ENCODE data around the gene RGSL1.
A peak's percentile ranks its signal among the peaks of the same experiment; 100 is the strongest.

The RGSL1 gene

DNA sequence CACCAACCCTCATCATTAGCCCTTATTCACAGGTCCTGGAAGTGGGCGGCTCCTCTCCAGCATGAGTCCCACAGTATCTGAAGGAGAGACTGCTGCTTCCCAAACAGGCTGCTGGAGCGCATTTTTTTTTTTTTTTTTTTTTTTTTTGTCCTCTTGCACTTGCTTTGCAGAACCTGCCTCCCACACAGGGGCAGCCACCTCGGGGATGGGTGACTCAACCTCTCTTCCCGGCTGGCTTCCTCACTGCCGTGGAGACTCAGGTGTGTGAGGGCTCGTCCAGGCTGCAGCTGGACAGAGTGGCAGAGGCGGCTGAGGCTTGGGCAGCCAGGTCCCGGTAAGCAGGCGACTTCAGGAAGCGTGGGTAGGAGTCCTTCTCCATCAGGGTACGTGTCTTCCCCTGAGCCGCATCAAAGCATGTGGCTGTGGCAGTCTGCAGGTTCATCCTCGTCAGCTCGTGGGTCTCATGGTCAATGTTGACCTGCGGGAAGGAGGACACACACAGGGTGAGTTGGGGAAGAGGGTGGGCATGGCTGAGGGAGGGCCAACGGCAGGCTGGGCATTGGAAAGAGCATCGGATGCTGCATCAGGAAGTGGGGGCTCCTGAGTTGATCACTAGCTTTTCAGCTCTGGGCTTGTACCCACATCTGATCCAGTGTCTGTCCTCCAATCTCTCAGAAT, 150.2 kb downstream of the RGSL1 start:
- WGBS, 2 experiments: 95% methylated on average over 17 of the region's 17 CpGs

GRCh38 chr1:182600745-182601415, 150.9 kb downstream of the RGSL1 start:
- no peak overlapping the region for H3K4me3 ChIP-seq (ENCODE audit: insufficient read depth, low read depth, low read length)
- 78 to 85% methylated on average over 5 of the region's 5 CpGs for WGBS, 2 experiments
- no peaks in the 10 kb centered on the region for H3K36me3 ChIP-seq (ENCODE audit: control insufficient read depth, insufficient read depth, low read length)
- peaks cover 27% of the 10 kb centered on the region for H3K27me3 ChIP-seq (ENCODE audit: control insufficient read depth, insufficient read depth, low read length, poor library complexity, severe bottlenecking)
- H3K9me3 ChIP-seq (ENCODE audit: control insufficient read depth, low read length): no peaks in the 10 kb centered on the region
- no peak overlapping the region for H3K27ac ChIP-seq (ENCODE audit: insufficient read depth, low read depth, low read length, poor library complexity, severe bottlenecking)
- H3K4me1 ChIP-seq (ENCODE audit: control insufficient read depth, insufficient read depth, low read length): peaks cover 11% of the 10 kb centered on the region

More for the DNA sequence above, 150.2 kb downstream of the RGSL1 start:
- peaks cover 11% of the 10 kb centered on the region for H3K4me1 ChIP-seq (ENCODE audit: control insufficient read depth, insufficient read depth, low read length)
- H3K9me3 ChIP-seq (ENCODE audit: control insufficient read depth, low read length): no peaks in the 10 kb centered on the region
- no peak overlapping the region for H3K4me3 ChIP-seq (ENCODE audit: insufficient read depth, low read depth, low read length)
- H3K27me3 ChIP-seq (ENCODE audit: control insufficient read depth, insufficient read depth, low read length, poor library complexity, severe bottlenecking): peaks cover 23% of the 10 kb centered on the region
- H3K36me3 ChIP-seq (ENCODE audit: control insufficient read depth, insufficient read depth, low read length): no peaks in the 10 kb centered on the region
- H3K27ac ChIP-seq (ENCODE audit: insufficient read depth, low read depth, low read length, poor library complexity, severe bottlenecking): no peak overlapping the region

GRCh38 chr1:182601416-182601786, 151.5 kb downstream of the RGSL1 start:
- Histone ChIP-seq H3K9me3 (ENCODE audit: control insufficient read depth, low read length) (no peaks in the 10 kb centered on the region), H3K27ac (ENCODE audit: insufficient read depth, low read depth, low read length, poor library complexity, severe bottlenecking) (no peak overlapping the region), H3K4me1 (ENCODE audit: control insufficient read depth, insufficient read depth, low read length) (peaks cover 11% of the 10 kb centered on the region)

DNA sequence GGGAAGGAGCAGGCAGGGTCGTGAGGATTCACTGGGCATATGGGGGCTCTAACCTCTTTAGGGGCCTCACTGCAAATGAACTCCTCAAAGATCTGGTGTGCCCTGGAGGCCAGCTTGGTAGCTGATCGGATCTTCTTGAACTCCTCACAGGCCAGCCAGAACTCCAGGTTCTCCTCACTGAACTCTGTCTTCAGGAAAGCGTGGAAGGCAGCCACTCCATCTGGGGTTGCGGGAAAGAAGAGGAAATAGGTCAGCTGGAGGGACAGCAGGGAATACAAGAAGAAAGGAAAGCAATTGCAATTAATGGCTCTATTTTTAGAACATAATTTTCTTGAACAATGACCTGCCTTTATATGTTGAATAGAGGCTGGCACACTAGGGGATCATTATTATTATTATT, 152.0 kb downstream of the RGSL1 start:
- Histone ChIP-seq H3K27me3 (ENCODE audit: control insufficient read depth, insufficient read depth, low read length, poor library complexity, severe bottlenecking) (peaks cover 27% of the 10 kb centered on the region), H3K4me3 (ENCODE audit: insufficient read depth, low read depth, low read length) (no peak overlapping the region), H3K9me3 (ENCODE audit: control insufficient read depth, low read length) (no peaks in the 10 kb centered on the region), H3K36me3 (ENCODE audit: control insufficient read depth, insufficient read depth, low read length) (no peaks in the 10 kb centered on the region), H3K27ac (ENCODE audit: insufficient read depth, low read depth, low read length, poor library complexity, severe bottlenecking) (no peak overlapping the region), H3K4me1 (ENCODE audit: control insufficient read depth, insufficient read depth, low read length) (peaks cover 16% of the 10 kb centered on the region)
- WGBS, 2 experiments: 70 to 75% methylated on average over 4 of the region's 4 CpGs

More at GRCh38 chr1:182601416-182601786, 151.5 kb downstream of the RGSL1 start:
- no peaks in the 10 kb centered on the region for H3K36me3 ChIP-seq (ENCODE audit: control insufficient read depth, insufficient read depth, low read length)
- H3K4me3 ChIP-seq (ENCODE audit: insufficient read depth, low read depth, low read length): no peak overlapping the region
- peaks cover 27% of the 10 kb centered on the region for H3K27me3 ChIP-seq (ENCODE audit: control insufficient read depth, insufficient read depth, low read length, poor library complexity, severe bottlenecking)
- WGBS, 2 experiments: 27 to 28% methylated on average over 6 of the region's 6 CpGs

DNA sequence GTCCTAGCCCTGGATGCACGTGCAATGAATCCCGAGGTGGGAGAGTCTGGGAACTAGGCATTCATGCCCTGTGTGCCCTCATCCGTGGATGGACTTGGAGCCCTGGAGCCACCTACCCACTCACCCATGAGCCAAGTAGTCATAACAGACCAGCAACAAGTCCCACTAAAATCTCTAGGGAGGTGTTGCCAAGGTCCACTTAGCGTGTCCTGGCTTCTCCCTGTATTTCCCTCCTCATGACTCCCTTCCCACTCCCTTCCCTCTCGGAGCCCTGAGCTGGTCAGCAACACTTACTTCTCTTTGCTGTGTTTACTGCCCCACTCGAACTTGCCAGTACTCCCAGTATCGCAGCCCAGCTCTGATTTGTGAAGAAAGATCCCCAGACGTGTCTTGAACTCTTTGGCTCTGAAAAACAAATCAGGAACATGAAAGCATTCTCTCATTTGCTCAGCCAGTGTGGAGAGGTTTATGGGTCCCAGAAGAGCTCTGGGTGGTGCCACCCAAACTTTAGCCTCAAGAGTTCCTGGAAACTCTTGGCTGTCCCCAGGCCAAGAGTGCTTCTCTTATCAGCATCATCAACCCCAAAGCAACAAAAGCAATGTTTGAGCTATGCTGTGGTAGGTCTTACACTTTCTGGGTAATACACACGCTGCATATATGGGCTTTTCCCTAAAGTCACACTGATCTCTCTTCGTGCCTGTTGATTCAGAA, 153.1 kb downstream of the RGSL1 start:
- Histone ChIP-seq H3K4me1 (ENCODE audit: control insufficient read depth, insufficient read depth, low read length) (peaks cover 21% of the 10 kb centered on the region), H3K9me3 (ENCODE audit: control insufficient read depth, low read length) (no peaks in the 10 kb centered on the region), H3K36me3 (ENCODE audit: control insufficient read depth, insufficient read depth, low read length) (no peaks in the 10 kb centered on the region), H3K27ac (ENCODE audit: insufficient read depth, low read depth, low read length, poor library complexity, severe bottlenecking) (no peak overlapping the region), H3K4me3 (ENCODE audit: insufficient read depth, low read depth, low read length) (no peak overlapping the region), H3K27me3 (ENCODE audit: control insufficient read depth, insufficient read depth, low read length, poor library complexity, severe bottlenecking) (peaks cover 27% of the 10 kb centered on the region)
- WGBS, 2 experiments: 89% methylated on average over 10 of the region's 10 CpGs

- no peaks in the 10 kb centered on the region for H3K9me3 ChIP-seq (ENCODE audit: control insufficient read depth, low read length)
- no peak overlapping the region for H3K27ac ChIP-seq (ENCODE audit: insufficient read depth, low read depth, low read length, poor library complexity, severe bottlenecking)
- H3K4me3 ChIP-seq (ENCODE audit: insufficient read depth, low read depth, low read length): peak overlapping the region; percentile 31
Observed at GRCh38 chr1:182603646-182604174, 153.8 kb downstream of the RGSL1 start.

GRCh38 chr1:182604175-182605164, 154.5 kb downstream of the RGSL1 start, which contains the start of gene RGS16:
TSS of gene RGS16 (minus strand) at chr1:182604389. CDS start at chr1:182604259, 130 bp downstream.
- Histone ChIP-seq H3K36me3 (ENCODE audit: control insufficient read depth, insufficient read depth, low read length) (no peaks in the 10 kb centered on the region), H3K4me1 (ENCODE audit: control insufficient read depth, insufficient read depth, low read length) (peaks cover 21% of the 10 kb centered on the region), H3K27ac (ENCODE audit: insufficient read depth, low read depth, low read length, poor library complexity, severe bottlenecking) (no peak within 1 kb of the TSS), H3K27me3 (ENCODE audit: control insufficient read depth, insufficient read depth, low read length, poor library complexity, severe bottlenecking) (peaks cover 27% of the 10 kb centered on the region), H3K9me3 (ENCODE audit: control insufficient read depth, low read length) (no peaks in the 10 kb centered on the region), H3K4me3 (ENCODE audit: insufficient read depth, low read depth, low read length) (peak within 1 kb of the TSS; percentile 31)
- WGBS, 2 experiments: 13% methylated on average over 44 of the region's 44 CpGs

More at GRCh38 chr1:182603646-182604174, 153.8 kb downstream of the RGSL1 start:
- Histone ChIP-seq H3K36me3 (ENCODE audit: control insufficient read depth, insufficient read depth, low read length) (no peaks in the 10 kb centered on the region), H3K4me1 (ENCODE audit: control insufficient read depth, insufficient read depth, low read length) (peaks cover 21% of the 10 kb centered on the region), H3K27me3 (ENCODE audit: control insufficient read depth, insufficient read depth, low read length, poor library complexity, severe bottlenecking) (peaks cover 27% of the 10 kb centered on the region)
- 33 to 35% methylated on average over 12 of the region's 12 CpGs for WGBS, 2 experiments

DNA sequence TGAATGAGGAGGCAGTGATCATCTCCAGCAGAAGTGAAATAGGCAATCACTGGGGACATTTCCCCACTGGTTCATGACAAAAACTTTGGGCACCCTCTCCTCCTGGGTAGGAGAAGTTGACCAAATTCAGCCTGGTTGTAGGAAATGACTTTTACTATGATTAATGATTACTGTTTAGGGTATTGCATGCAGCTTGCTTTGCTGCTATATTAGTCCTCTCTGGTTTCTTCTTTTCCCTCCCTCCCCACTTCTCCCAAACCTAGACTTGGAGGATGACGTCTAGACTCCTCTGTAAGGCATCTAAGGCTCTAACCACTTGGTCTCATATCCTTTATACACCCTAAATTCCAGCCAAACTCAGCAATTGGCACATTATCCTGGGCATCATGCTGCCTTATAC, 157.6 kb downstream of the RGSL1 start:
- Histone ChIP-seq H3K4me3 (ENCODE audit: insufficient read depth, low read depth, low read length) (no peak overlapping the region), H3K27me3 (ENCODE audit: control insufficient read depth, insufficient read depth, low read length, poor library complexity, severe bottlenecking) (peaks cover 27% of the 10 kb centered on the region), H3K36me3 (ENCODE audit: control insufficient read depth, insufficient read depth, low read length) (no peaks in the 10 kb centered on the region), H3K9me3 (ENCODE audit: control insufficient read depth, low read length) (no peaks in the 10 kb centered on the region), H3K4me1 (ENCODE audit: control insufficient read depth, insufficient read depth, low read length) (peaks cover 37% of the 10 kb centered on the region), H3K27ac (ENCODE audit: insufficient read depth, low read depth, low read length, poor library complexity, severe bottlenecking) (no peak overlapping the region)
- WGBS, 2 experiments: 73 to 79% methylated on average over 1 of the region's 1 CpG

- H3K36me3 ChIP-seq (ENCODE audit: control insufficient read depth, insufficient read depth, low read length): no peaks in the 10 kb centered on the region
- H3K27ac ChIP-seq (ENCODE audit: insufficient read depth, low read depth, low read length, poor library complexity, severe bottlenecking): no peak overlapping the region
- H3K4me3 ChIP-seq (ENCODE audit: insufficient read depth, low read depth, low read length): no peak overlapping the region
- no peaks in the 10 kb centered on the region for H3K9me3 ChIP-seq (ENCODE audit: control insufficient read depth, low read length)
- 74 to 91% methylated on average over 1 of the region's 2 CpGs for WGBS, 2 experiments
- H3K4me1 ChIP-seq (ENCODE audit: control insufficient read depth, insufficient read depth, low read length): peaks cover 38% of the 10 kb centered on the region
- peaks cover 23% of the 10 kb centered on the region for H3K27me3 ChIP-seq (ENCODE audit: control insufficient read depth, insufficient read depth, low read length, poor library complexity, severe bottlenecking)
Observed at GRCh38 chr1:182608236-182608635, 158.3 kb downstream of the RGSL1 start.
